ENCODE results near the gene C6orf47. TPM values are rescaled to one million over a fixed set of nuclear protein-coding genes. Genes with fewer than 3 reads are reported as not detected.

The C6orf47 gene
- total RNA-seq, 1 donor from 2014 or later = 28.8 TPM

GRCh38 chr6:31705931-31706330, 45.4 kb upstream of the C6orf47 start:
- H3K27ac Mint-ChIP-seq (ENCODE audit: unreplicated experiment) = no peak overlapping the region
- no peaks in the 10 kb centered on the region for H3K36me3 Mint-ChIP-seq (ENCODE audit: unreplicated experiment)
- H3K4me1 Mint-ChIP-seq (ENCODE audit: low read depth, unreplicated experiment) = peaks cover 15% of the 10 kb centered on the region
- TF ChIP-seq, protein P1, sequence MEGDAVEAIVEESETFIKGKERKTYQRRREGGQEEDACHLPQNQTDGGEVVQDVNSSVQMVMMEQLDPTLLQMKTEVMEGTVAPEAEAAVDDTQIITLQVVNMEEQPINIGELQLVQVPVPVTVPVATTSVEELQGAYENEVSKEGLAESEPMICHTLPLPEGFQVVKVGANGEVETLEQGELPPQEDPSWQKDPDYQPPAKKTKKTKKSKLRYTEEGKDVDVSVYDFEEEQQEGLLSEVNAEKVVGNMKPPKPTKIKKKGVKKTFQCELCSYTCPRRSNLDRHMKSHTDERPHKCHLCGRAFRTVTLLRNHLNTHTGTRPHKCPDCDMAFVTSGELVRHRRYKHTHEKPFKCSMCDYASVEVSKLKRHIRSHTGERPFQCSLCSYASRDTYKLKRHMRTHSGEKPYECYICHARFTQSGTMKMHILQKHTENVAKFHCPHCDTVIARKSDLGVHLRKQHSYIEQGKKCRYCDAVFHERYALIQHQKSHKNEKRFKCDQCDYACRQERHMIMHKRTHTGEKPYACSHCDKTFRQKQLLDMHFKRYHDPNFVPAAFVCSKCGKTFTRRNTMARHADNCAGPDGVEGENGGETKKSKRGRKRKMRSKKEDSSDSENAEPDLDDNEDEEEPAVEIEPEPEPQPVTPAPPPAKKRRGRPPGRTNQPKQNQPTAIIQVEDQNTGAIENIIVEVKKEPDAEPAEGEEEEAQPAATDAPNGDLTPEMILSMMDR (IDR thresholded peaks at IDR 0.05; ENCODE audit: partially characterized antibody, unreplicated experiment) = no peak
- H3K27me3 Mint-ChIP-seq (ENCODE audit: unreplicated experiment) = peaks cover 11% of the 10 kb centered on the region
- peaks cover 16% of the 10 kb centered on the region for H3K9me3 Mint-ChIP-seq (ENCODE audit: unreplicated experiment)
- H3K4me3 Mint-ChIP-seq (ENCODE audit: unreplicated experiment) = no peak overlapping the region
- no peak for DNase-seq

- Mint-ChIP-seq H3K27me3 (ENCODE audit: unreplicated experiment) (peaks cover 7% of the 10 kb centered on the region), H3K4me1 (ENCODE audit: low read depth, unreplicated experiment) (peaks cover 13% of the 10 kb centered on the region), H3K4me3 (ENCODE audit: unreplicated experiment) (peak within 1 kb of the TSS; percentile 94), H3K36me3 (ENCODE audit: unreplicated experiment) (no peaks in the 10 kb centered on the region), H3K27ac (ENCODE audit: unreplicated experiment) (peak within 1 kb of the TSS; percentile 99), H3K9me3 (ENCODE audit: unreplicated experiment) (peaks cover 10% of the 10 kb centered on the region)
- TF ChIP-seq, protein P1 (IDR thresholded peaks at IDR 0.05; ENCODE audit: partially characterized antibody, unreplicated experiment) = peak; percentile 23
- DNase-seq = peak; percentile 98
Measured at GRCh38 chr6:31702819-31703716, 42.5 kb upstream of the C6orf47 start, which contains the start of gene ABHD16A. Gene ABHD16A, minus strand, starts transcription at chr6:31703324. Its CDS starts 43 bp downstream, at chr6:31703281.

DNA sequence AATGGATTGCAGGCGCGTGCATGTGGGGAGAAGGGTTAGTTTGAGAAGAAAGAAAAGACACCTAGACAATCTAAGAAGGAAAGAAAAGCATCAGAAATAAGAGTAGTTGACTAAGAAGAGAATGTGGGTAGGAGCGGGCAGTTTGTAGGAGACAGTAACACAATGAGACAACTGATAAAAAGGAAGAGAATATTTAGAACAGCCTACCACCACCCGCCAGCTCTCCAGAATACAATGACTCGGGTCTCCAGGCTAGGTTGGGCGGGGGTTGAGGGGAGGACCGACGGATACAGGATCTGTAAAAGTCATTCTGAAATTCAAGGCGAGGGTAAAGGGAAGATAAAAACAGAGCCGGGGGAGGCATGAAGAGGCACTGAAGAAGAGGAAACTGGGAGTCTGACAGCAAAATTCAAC, 41.8 kb upstream of the C6orf47 start:
- Mint-ChIP-seq H3K4me1 (ENCODE audit: low read depth, unreplicated experiment) (peaks cover 13% of the 10 kb centered on the region), H3K36me3 (ENCODE audit: unreplicated experiment) (no peaks in the 10 kb centered on the region), H3K4me3 (ENCODE audit: unreplicated experiment) (peak overlapping the region; percentile 94), H3K9me3 (ENCODE audit: unreplicated experiment) (peaks cover 10% of the 10 kb centered on the region), H3K27me3 (ENCODE audit: unreplicated experiment) (peaks cover 7% of the 10 kb centered on the region), H3K27ac (ENCODE audit: unreplicated experiment) (peak overlapping the region; percentile 99)
- TF ChIP-seq, protein P1 (IDR thresholded peaks at IDR 0.05; ENCODE audit: partially characterized antibody, unreplicated experiment) = no peak
- DNase-seq = no peak

GRCh38 chr6:31701666-31702404, 41.3 kb upstream of the C6orf47 start:
- peak overlapping the region; percentile 94 for H3K4me3 Mint-ChIP-seq (ENCODE audit: unreplicated experiment)
- H3K36me3 Mint-ChIP-seq (ENCODE audit: unreplicated experiment) = no peaks in the 10 kb centered on the region
- peak; percentile 48 for DNase-seq
- peaks cover 13% of the 10 kb centered on the region for H3K4me1 Mint-ChIP-seq (ENCODE audit: low read depth, unreplicated experiment)
- TF ChIP-seq, protein P1 (IDR thresholded peaks at IDR 0.05; ENCODE audit: partially characterized antibody, unreplicated experiment) = no peak
- peaks cover 10% of the 10 kb centered on the region for H3K9me3 Mint-ChIP-seq (ENCODE audit: unreplicated experiment)
- H3K27ac Mint-ChIP-seq (ENCODE audit: unreplicated experiment) = peak overlapping the region; percentile 99
- peaks cover 7% of the 10 kb centered on the region for H3K27me3 Mint-ChIP-seq (ENCODE audit: unreplicated experiment)

Measured in glutamatergic neuron (in vitro differentiated cells).